Colonic mucosa (tissue), 4 donors: ENCODE results near the gene PCDHB9. TPM values are rescaled to one million over a fixed set of nuclear protein-coding genes. Genes with fewer than 3 reads are reported as not detected.
"Not testable (repeated sequence)": the region's sequence is repeated elsewhere in the genome, so short reads cannot be mapped to it uniquely, and the experiment has no call there.

Source experiments
- DNase-seq: peaks from one replicate; pipeline ENCODE4 v3.0.0-alpha.2; 2020
- H3K27ac ChIP-seq: fragments of 200-600 bp; one replicate; pipeline ENCODE4 v1.8.0; 2021
- H3K27me3 ChIP-seq: fragments of 200-600 bp; one replicate; pipeline ENCODE4 v1.8.0; 2021
- H3K36me3 ChIP-seq: fragments of 200-600 bp; one replicate; pipeline ENCODE4 v1.8.0; 2021
- H3K4me1 ChIP-seq: fragments of 200-600 bp; one replicate; pipeline ENCODE4 v1.8.0; 2021; ENCODE audit warnings: mild to moderate bottlenecking
- H3K4me3 ChIP-seq: fragments of 200-600 bp; one replicate; pipeline ENCODE4 v1.8.0; 2021
- H3K9ac ChIP-seq, 2 donors: one replicate each; pipeline ENCODE4 v1.7.0; 2013; ENCODE audit warnings: control low read depth in 2 of 2, low read depth in 2 of 2, low read length in 2 of 2
- H3K9me3 ChIP-seq: fragments of 200-600 bp; one replicate; pipeline ENCODE4 v1.8.0; 2021
- CTCF ChIP-seq: fragments of 200-600 bp; IDR thresholded peaks from one replicate; pipeline ENCODE4 v1.8.0; 2022; ENCODE audit warnings: antibody characterized with exemption, mild to moderate bottlenecking
- intact Hi-C: fragments of 100-400 bp; cut with DNase I; formaldehyde crosslinking; loops from one replicate; pipeline ENCODE4 v1.14.1; 2022
- total RNA-seq, 2 donors: library from RNA; stranded (reverse); fragmentation: NEBNext Ultra II Directional in 1 of 2; extraction: Animal tissue kit (Norgen Biotek cat#: 25700) in 1 of 2; gene quantifications; one replicate each; pipeline ENCODE4 v1.2.1, GENCODE V29; 2021
- donor health status: healthy.
- donor health status: DM: no; HTN: no; CAD: no.
- donor health status: DM: no; HTN: no; CAD: no.

The PCDHB9 gene
- total RNA-seq, 2 donors from 2014 or later, result 0.47 to 0.53 TPM

- H3K27me3 ChIP-seq, result no peaks in the 10 kb centered on the region
- no peaks in the 10 kb centered on the region for H3K36me3 ChIP-seq
- H3K9ac ChIP-seq, result no peak overlapping the region
- H3K9me3 ChIP-seq, result no peaks in the 10 kb centered on the region
- no peak for DNase-seq
- no peaks in the 10 kb centered on the region for H3K4me1 ChIP-seq
- no peak overlapping the region for H3K4me3 ChIP-seq
- intact Hi-C loops, result no loop called here
- no peak overlapping the region for H3K27ac ChIP-seq
- no peak for TF ChIP-seq CTCF
These were observed 6.6 kb upstream of the PCDHB9 start for GRCh38 chr5:141180313-141180712.

- H3K36me3 ChIP-seq, result no peaks in the 10 kb centered on the region
- no peaks in the 10 kb centered on the region for H3K27me3 ChIP-seq
- no peak within 1 kb of the TSS for H3K9ac ChIP-seq
- no peak within 1 kb of the TSS for H3K4me3 ChIP-seq
- intact Hi-C loops, result no loop called here
- no peak for DNase-seq
- no peaks in the 10 kb centered on the region for H3K4me1 ChIP-seq
- H3K27ac ChIP-seq, result no peak within 1 kb of the TSS
- no peaks in the 10 kb centered on the region for H3K9me3 ChIP-seq
- no peak for TF ChIP-seq CTCF
These were observed 4.7 kb upstream of the PCDHB9 start, which contains the start of gene PCDHB16 for GRCh38 chr5:141182248-141182647. PCDHB16 (plus strand) TSS chr5:141182387; CDS start chr5:141182560, 173 bp downstream.

GRCh38 chr5:141184117-141184855, 2.7 kb upstream of the PCDHB9 start:
- H3K27me3 ChIP-seq, H3K9ac ChIP-seq, H3K36me3 ChIP-seq, H3K4me3 ChIP-seq, H3K9me3 ChIP-seq, DNase-seq, intact Hi-C loops, H3K4me1 ChIP-seq, H3K27ac ChIP-seq: not testable (repeated sequence)

GRCh38 chr5:141188682-141189081, 1.7 kb downstream of the PCDHB9 start:
- H3K9me3 ChIP-seq, H3K27me3 ChIP-seq, intact Hi-C loops, H3K9ac ChIP-seq, H3K27ac ChIP-seq, H3K4me3 ChIP-seq, DNase-seq, H3K4me1 ChIP-seq, H3K36me3 ChIP-seq: not testable (repeated sequence)

- H3K9ac ChIP-seq, H3K27me3 ChIP-seq, DNase-seq, intact Hi-C loops, H3K36me3 ChIP-seq, H3K27ac ChIP-seq, H3K4me1 ChIP-seq, H3K9me3 ChIP-seq, H3K4me3 ChIP-seq: not testable (repeated sequence)
These were observed 2.2 kb downstream of the PCDHB9 start for GRCh38 chr5:141189131-141189530.

GRCh38 chr5:141192110-141192725, 5.3 kb downstream of the PCDHB9 start, which contains the start of gene PCDHB10:
PCDHB10 (plus strand) TSS chr5:141192353; CDS start chr5:141192553, 200 bp downstream.
- Histone ChIP-seq H3K4me3 (no peak within 1 kb of the TSS), H3K27me3 (no peaks in the 10 kb centered on the region), H3K27ac (no peak within 1 kb of the TSS), H3K9me3 (peaks cover 5% of the 10 kb centered on the region), H3K4me1 (no peaks in the 10 kb centered on the region), H3K9ac (no peak within 1 kb of the TSS), H3K36me3 (no peaks in the 10 kb centered on the region)
- intact Hi-C loops, result no loop called here
- peak; percentile 26 for DNase-seq
- TF ChIP-seq CTCF, result peak; percentile 31

- H3K27ac ChIP-seq, H3K9me3 ChIP-seq, H3K4me1 ChIP-seq, H3K36me3 ChIP-seq, H3K4me3 ChIP-seq, DNase-seq, intact Hi-C loops, H3K27me3 ChIP-seq, H3K9ac ChIP-seq: not testable (repeated sequence)
These were observed 7.4 kb downstream of the PCDHB9 start for GRCh38 chr5:141194332-141194731.
